ENCODE data around the gene PEPD.

GRCh38 chr19:33484226-33484774, 37.3 kb downstream of the PEPD start:
- no peak for TF ChIP-seq POLR2A (IDR thresholded peaks at IDR 0.05)
- TF ChIP-seq CTCF (IDR thresholded peaks at IDR 0.05) = no peak

Data from esophagus squamous epithelium (tissue), 4 donors.